Raji (cell line): ENCODE results near the gene CCDC102B.

Source experiments
- POLR2A ChIP-seq: IDR thresholded peaks from 2 replicates; pipeline ENCODE4 v1.6.1; 2011; ENCODE audit warnings: low read depth, low read length, control low read depth; ENCODE audit not compliant: insufficient read depth

Gene CCDC102B

GRCh38 chr18:68928762-68929675, 131.1 kb downstream of the CCDC102B start:
- TF ChIP-seq POLR2A = no peak

DNA sequence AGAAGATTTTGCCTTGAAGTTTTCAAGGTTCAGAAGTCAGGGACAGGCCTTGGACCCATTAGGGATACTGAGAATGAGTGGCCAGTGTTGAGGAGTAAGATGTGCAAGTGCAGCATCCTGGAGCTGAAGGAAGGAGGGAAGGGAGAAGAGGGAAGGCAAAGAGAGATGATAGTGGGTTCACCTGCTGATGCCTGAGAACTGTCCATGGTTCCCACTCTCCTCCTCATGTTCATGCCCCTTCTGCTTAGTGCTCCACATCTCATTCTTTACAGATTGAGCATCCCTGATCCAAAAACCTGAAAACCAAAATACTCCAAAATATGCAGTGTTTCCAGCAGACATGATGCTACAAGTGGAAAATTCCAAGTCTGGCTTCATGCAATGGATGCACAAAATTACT, 137.8 kb downstream of the CCDC102B start:
- TF ChIP-seq POLR2A = no peak

GRCh38 chr18:68937029-68937599, 139.2 kb downstream of the CCDC102B start:
- no peak for TF ChIP-seq POLR2A

DNA sequence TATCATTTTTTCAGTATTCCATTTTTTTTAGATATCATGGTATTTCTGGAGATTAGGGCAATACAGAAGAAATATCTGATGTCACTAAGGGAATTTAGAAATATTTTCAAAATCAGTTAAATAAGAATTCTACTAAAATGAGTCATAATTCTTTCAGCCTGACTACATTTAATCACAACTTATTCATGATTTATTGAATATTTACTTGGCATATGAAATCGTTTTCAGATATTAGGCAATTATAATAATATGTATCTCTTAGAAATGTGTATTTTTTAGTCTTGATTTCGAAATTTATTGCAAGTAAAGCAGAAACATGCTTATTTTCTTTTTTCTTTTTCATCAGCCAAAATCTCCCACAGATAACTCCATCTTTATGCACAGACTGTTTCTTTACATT, 142.2 kb downstream of the CCDC102B start:
- no peak for TF ChIP-seq POLR2A

DNA sequence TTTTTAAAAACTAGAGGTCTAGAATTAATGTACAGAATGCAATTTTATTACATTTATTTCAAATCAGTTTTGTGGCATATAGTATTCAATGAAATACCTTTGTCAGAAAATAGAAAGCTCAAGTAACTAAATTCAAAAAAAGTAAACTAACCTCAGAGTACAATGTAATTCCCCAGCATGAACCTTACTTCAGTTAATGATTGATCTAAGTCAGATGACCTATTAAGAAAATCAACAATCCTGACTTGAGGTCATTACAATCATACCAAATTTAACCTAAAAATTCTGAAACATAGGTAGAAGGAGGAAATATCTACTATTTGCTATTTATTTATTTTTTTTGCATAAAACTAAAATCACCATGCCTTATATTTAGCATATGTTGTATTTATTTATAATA, 142.9 kb downstream of the CCDC102B start:
- no peak for TF ChIP-seq POLR2A

DNA sequence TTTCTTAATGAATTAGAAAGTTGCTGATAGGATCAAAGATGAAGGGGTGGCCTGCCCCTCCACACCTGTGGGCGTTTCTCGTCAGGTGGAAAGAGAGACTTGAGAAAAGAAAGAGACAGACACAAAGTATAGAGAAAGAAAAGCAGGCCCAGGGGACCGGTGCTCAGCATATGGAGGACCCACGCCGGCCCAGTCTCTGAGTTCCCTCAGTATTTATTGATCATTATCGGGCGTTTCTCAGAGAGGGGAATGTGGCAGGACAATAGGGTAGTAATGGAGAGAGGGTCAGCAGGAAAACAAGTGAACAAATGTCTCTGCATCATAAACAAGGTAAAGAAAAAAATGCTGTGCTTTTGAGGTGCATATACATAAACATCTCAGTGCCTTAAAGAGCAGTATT, 144.3 kb downstream of the CCDC102B start:
- no peak for TF ChIP-seq POLR2A

DNA sequence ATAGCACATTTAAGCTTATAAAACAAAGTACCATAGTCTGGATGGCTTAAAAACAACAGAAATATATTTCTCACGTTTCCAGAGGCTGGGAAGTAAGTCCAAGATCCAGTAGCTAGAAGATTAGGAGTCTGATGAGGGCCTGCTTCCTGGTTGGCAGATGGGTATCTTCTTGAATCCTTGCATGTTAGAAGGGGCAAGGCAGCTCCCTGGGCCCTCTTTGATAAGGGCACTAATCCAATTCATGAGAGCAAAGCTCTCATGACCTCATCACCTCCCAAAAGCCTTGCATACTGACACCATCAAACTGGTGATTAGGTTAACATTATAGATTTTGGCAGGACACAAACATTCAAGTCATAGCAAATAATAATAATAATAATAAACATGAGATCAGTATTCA, 146.4 kb downstream of the CCDC102B start:
- no peak for TF ChIP-seq POLR2A

GRCh38 chr18:68944826-68945225, 146.9 kb downstream of the CCDC102B start:
- TF ChIP-seq POLR2A = no peak

DNA sequence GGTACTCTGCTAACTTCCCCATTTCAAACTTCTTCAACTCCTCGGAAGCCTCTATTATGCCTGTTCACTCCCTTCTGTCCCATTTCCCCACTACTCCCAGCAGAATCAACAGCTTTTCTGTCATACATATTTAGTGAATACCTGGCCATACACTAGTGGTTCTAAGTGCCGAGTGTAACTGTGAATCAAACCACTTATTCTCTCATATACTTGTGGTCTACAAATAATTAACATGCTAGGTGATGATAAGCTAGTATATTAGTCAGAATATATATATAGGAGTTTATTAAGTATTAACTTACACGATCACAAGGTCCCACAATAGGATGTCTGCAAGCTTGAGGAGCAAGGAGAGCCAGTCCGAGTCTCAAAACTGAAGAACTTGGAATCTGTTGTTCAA, 150.7 kb downstream of the CCDC102B start:
- no peak for TF ChIP-seq POLR2A

DNA sequence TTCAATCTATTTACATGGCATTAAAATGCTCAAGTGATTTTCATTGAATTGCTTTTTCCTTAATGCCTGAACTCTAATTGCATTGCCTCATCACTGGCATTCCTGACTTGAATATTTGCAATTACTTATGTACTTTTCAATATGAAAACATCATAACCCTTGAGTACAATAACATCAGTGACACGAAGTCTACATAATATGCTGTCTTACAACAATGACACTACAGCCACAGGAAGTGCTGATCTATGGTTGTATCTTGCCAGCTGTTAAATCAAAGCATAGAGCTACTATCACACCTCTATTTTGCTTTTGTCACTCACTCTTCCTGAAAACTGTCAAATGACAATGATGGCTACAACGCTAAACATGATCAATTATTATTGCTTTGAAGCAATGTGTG, 156.9 kb downstream of the CCDC102B start:
- TF ChIP-seq POLR2A = no peak

- no peak for TF ChIP-seq POLR2A
Measured at GRCh38 chr18:68956650-68957049, 158.8 kb downstream of the CCDC102B start.

DNA sequence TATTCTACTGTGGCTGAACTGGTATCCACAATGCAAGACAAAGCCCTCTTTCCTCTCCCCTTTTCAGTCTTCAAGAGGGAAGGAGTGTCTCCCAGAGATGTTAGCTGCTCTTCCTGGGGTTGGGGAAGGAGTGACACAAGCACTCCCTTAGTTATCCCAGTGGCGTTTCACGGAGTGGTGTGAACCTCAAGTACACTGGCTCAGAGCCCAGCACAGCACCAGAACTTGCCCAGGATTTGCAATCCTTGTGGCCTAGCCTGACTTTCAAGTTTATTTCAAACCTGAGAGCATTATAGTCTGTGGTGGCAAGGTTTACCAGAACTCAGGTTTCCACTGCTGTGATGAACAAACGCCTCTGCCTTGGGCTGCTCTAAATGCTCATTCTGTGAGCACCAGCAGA, 162.5 kb downstream of the CCDC102B start:
- TF ChIP-seq POLR2A = no peak

DNA sequence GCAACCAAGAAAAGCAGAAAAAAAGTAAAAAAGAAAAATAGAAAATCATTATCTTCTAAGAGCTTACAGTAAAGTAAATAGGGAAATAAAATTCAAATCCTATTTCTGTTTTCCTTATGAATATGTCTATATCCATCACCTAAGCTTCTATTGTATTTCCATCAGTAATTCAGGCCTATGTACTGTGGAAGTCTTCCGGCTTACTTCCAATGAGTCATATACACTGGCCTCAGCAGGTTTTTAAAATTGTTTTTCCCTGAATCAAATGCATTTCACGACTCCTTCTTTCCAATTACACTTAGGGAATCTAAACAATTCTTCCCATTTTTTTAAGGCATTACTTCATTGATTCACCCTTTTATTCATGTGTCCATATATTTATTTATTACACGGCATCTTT, 164.7 kb downstream of the CCDC102B start:
- TF ChIP-seq POLR2A = no peak

DNA sequence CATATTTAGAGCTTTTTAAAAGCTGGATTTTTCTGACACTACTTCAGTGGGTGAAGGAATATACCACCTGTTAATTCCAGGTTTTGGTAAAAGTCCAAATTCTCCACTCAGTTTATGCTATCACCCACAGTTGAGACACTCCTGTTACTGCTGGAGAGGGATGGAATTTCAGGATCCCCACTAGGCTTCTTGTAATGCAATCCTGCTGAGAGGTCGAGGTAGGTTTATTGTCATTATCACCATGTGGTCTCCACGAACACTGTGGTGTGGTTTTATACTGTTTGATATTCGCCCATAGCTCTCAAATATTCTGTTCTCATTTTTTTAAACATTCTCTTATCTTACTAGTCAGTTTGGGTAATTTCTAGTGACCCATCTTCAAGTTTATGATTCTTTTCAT, 167.9 kb downstream of the CCDC102B start:
- no peak for TF ChIP-seq POLR2A

DNA sequence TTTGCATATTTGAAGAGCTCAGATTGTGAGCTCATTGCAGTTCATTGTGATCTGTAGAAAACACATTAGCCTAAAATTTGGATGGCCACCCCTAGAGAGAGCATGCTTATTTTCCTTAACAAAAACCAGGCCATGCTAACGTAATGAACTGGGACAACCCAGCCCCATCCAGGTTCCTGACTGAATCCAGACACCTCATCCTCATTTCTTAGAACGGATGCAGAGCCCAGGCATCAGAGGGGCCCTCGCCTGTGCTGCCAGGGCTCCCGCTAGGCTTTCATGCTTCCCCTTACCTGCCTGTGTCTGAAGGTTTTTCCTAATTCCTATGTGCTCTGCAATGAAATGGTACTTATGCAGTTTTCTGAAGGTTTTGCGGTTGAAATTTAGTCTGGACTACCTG, 171.1 kb downstream of the CCDC102B start:
- TF ChIP-seq POLR2A = no peak

- TF ChIP-seq POLR2A = no peak
Measured at GRCh38 chr18:68972176-68972575, 174.3 kb downstream of the CCDC102B start.
